ENCODE data around the gene MFSD12.

GRCh38 chr19:3605770-3606169, 48.4 kb upstream of the MFSD12 start:
- no peak for TF ChIP-seq YY1 (tag by site-specific recombination; IDR thresholded peaks at IDR 0.05)
- TF ChIP-seq TCF7L2 (IDR thresholded peaks at IDR 0.05; ENCODE audit: borderline replicate concordance, low read depth, low read length): no peak
- no peak for TF ChIP-seq YY2 (tag by site-specific recombination; IDR thresholded peaks at IDR 0.05)
- TF ChIP-seq, protein P1, sequence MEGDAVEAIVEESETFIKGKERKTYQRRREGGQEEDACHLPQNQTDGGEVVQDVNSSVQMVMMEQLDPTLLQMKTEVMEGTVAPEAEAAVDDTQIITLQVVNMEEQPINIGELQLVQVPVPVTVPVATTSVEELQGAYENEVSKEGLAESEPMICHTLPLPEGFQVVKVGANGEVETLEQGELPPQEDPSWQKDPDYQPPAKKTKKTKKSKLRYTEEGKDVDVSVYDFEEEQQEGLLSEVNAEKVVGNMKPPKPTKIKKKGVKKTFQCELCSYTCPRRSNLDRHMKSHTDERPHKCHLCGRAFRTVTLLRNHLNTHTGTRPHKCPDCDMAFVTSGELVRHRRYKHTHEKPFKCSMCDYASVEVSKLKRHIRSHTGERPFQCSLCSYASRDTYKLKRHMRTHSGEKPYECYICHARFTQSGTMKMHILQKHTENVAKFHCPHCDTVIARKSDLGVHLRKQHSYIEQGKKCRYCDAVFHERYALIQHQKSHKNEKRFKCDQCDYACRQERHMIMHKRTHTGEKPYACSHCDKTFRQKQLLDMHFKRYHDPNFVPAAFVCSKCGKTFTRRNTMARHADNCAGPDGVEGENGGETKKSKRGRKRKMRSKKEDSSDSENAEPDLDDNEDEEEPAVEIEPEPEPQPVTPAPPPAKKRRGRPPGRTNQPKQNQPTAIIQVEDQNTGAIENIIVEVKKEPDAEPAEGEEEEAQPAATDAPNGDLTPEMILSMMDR (tag by site-specific recombination; IDR thresholded peaks at IDR 0.05): no peak
- no peak for TF ChIP-seq PBX3 (CRISPR knock-in tag; IDR thresholded peaks at IDR 0.05)
- TF ChIP-seq ZNF404 (tag by site-specific recombination; IDR thresholded peaks at IDR 0.05): no peak
- TF ChIP-seq, protein P2, sequence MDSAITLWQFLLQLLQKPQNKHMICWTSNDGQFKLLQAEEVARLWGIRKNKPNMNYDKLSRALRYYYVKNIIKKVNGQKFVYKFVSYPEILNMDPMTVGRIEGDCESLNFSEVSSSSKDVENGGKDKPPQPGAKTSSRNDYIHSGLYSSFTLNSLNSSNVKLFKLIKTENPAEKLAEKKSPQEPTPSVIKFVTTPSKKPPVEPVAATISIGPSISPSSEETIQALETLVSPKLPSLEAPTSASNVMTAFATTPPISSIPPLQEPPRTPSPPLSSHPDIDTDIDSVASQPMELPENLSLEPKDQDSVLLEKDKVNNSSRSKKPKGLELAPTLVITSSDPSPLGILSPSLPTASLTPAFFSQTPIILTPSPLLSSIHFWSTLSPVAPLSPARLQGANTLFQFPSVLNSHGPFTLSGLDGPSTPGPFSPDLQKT (IDR thresholded peaks at IDR 0.05; ENCODE audit: borderline replicate concordance, low read depth, low read length): no peak

Data from HEK293 (cell line).